Endothelial cell of umbilical vein (primary cell): Measurements from ENCODE around the gene ALDH1A3. TPM values are rescaled to one million over a fixed set of nuclear protein-coding genes. Genes with fewer than 3 reads are reported as not detected.

Source experiments
- BruUV-seq: library from RNA; stranded (reverse); fragments of 400-500 nt; replicated peaks from 2 replicates; lab custom pipeline; 2021; lab: Mats Ljungman, UMichigan
- CTCF ChIA-PET: fragments of 300-600, 350-600 bp; sonication (Branson Sonifier 250); formaldehyde crosslinking; loops from one replicate; lab custom pipeline; 2021; ENCODE audit warnings: antibody characterized with exemption, inconsistent platforms; lab: Charles Lee
- POLR2A ChIA-PET: fragments of 300-600, 350-600 bp; sonication (Branson Sonifier 250); formaldehyde crosslinking; loops from one replicate; lab custom pipeline; 2021; ENCODE audit warnings: antibody characterized with exemption, inconsistent platforms; lab: Charles Lee
- DNase-seq: peaks from one replicate; pipeline ENCODE4 v3.0.0-alpha.2; 2011; ENCODE audit warnings: low read depth, low spot score
- FAIRE-seq: peaks from 2 replicates; lab custom pipeline; 2011; peaks lifted over from hg19 to GRCh38; lab: Jason Lieb, UNC
- H2AFZ ChIP-seq: 2 replicates; pipeline ENCODE4 v1.6.0; 2012; ENCODE audit warnings: low read depth, low read length, control low read depth, inconsistent platforms
- H3K27ac ChIP-seq: 2 replicates; pipeline ENCODE4 v1.5.1; 2011; ENCODE audit warnings: low read depth, mild to moderate bottlenecking, control low read depth, low read length, moderate library complexity; ENCODE audit not compliant: insufficient read depth
- H3K27me3 ChIP-seq, 2 experiments: 2 replicates each; pipeline versions ENCODE4 v1.6.0 to v1.6.1; 2011; ENCODE audit warnings: low read length in 2 of 2, mixed read lengths in 1 of 2; ENCODE audit not compliant: control insufficient read depth in 2 of 2, insufficient read depth in 2 of 2
- H3K36me3 ChIP-seq, 2 experiments: 2 replicates in 1 of 2; 3 replicates in 1 of 2; pipeline ENCODE4 v1.5.1; 2011; ENCODE audit warnings: low read length in 2 of 2, mild to moderate bottlenecking in 1 of 2, moderate library complexity in 1 of 2; ENCODE audit not compliant: control insufficient read depth in 2 of 2, insufficient read depth in 2 of 2; ENCODE audit errors: extremely low read depth in 1 of 2
- H3K4me1 ChIP-seq: 3 replicates; pipeline ENCODE4 v1.5.1; 2011; ENCODE audit warnings: mild to moderate bottlenecking, low read length; ENCODE audit not compliant: control insufficient read depth, insufficient read depth; ENCODE audit errors: extremely low read depth
- H3K4me2 ChIP-seq: 2 replicates; pipeline ENCODE4 v1.6.1; 2011; ENCODE audit warnings: low read length, control low read depth, mixed read lengths; ENCODE audit not compliant: insufficient read depth
- H3K4me3 ChIP-seq, 3 experiments: fragments of 200-600 bp in 1 of 3; sonication (generic), shearing (Covaris generic) in 1 of 3; replicated peaks in 1 of 3; 2 replicates each; pipeline ENCODE4 v1.5.1; 2011 to 2016; ENCODE audit warnings: control low read depth in 3 of 3, low read length in 3 of 3, mild to moderate bottlenecking in 2 of 3, inconsistent platforms in 1 of 3, low read depth in 1 of 3, moderate library complexity in 1 of 3; ENCODE audit not compliant: insufficient read depth in 1 of 3
- H3K79me2 ChIP-seq: 2 replicates; pipeline ENCODE4 v1.6.0; 2012; ENCODE audit warnings: low read length, inconsistent platforms; ENCODE audit not compliant: control insufficient read depth, insufficient read depth
- H3K9ac ChIP-seq: replicated peaks from 2 replicates; pipeline ENCODE3; 2011; ENCODE audit warnings: low read length, control low read depth; ENCODE audit not compliant: insufficient read depth; ENCODE audit errors: extremely low read depth
- H3K9me1 ChIP-seq: replicated peaks from 3 replicates; pipeline ENCODE4 v1.6.0; 2011; ENCODE audit warnings: mild to moderate bottlenecking, low read length; ENCODE audit not compliant: control insufficient read depth, insufficient read depth; ENCODE audit errors: extremely low read depth
- H3K9me3 ChIP-seq: replicated peaks from 2 replicates; pipeline ENCODE4 v1.5.1; 2012; ENCODE audit warnings: low read length, inconsistent platforms; ENCODE audit not compliant: control insufficient read depth, insufficient read depth
- H4K20me1 ChIP-seq: replicated peaks from 2 replicates; pipeline ENCODE3; 2011; ENCODE audit warnings: mild to moderate bottlenecking, low read length; ENCODE audit not compliant: control insufficient read depth, insufficient read depth; ENCODE audit errors: extremely low read depth
- EZH2 ChIP-seq: IDR thresholded peaks from 2 replicates; pipeline ENCODE4 v1.6.1; 2012; ENCODE audit warnings: borderline replicate concordance, low read depth, mild to moderate bottlenecking, moderate library complexity, low read length, inconsistent platforms; ENCODE audit not compliant: severe bottlenecking
- FOS ChIP-seq: IDR thresholded peaks from 2 replicates; pipeline ENCODE4 v1.6.1; 2011; ENCODE audit warnings: mild to moderate bottlenecking, low read length, moderate library complexity, borderline replicate concordance; ENCODE audit not compliant: insufficient read depth
- GATA2 ChIP-seq: IDR thresholded peaks from 2 replicates; pipeline ENCODE4 v1.7.0; 2011; ENCODE audit warnings: low read depth, mild to moderate bottlenecking, moderate library complexity, mixed read lengths, low read length; ENCODE audit not compliant: insufficient read length, insufficient read depth
- JUN ChIP-seq: IDR thresholded peaks from 2 replicates; pipeline ENCODE4 v1.6.1; 2011; ENCODE audit warnings: borderline replicate concordance, low read depth; ENCODE audit not compliant: insufficient read length, insufficient read depth
- MYC ChIP-seq: IDR thresholded peaks from one replicate; pipeline ENCODE4 v1.6.1; 2011; ENCODE audit warnings: mild to moderate bottlenecking, low read depth, low read length
- POLR2A ChIP-seq: IDR thresholded peaks from 2 replicates; pipeline ENCODE4 v1.6.1; 2012; ENCODE audit warnings: low read depth, mild to moderate bottlenecking, control low read depth, low read length
- POLR2AphosphoS5 ChIP-seq: IDR thresholded peaks from 2 replicates; pipeline ENCODE4 v1.6.1; 2012; ENCODE audit warnings: low read depth, mild to moderate bottlenecking, control low read depth, low read length, moderate library complexity; ENCODE audit not compliant: insufficient read depth
- dilution Hi-C: fragments of 300-500 bp; cut with MboI; formaldehyde crosslinking; loops from one replicate; pipeline ENCODE4 v1.15.0; 2019; ENCODE audit warnings: low sequenced_read_pairs; ENCODE audit not compliant: extremely low pct_ligation_motif_present
- intact Hi-C: fragments of 100-400 bp; cut with micrococcal nuclease; formaldehyde crosslinking; loops from one replicate; pipeline ENCODE4 v1.10.0; 2022
- polyA plus RNA-seq, 4 experiments: library from polyadenylated mRNA; depleted of rRNA in 3 of 4; stranded (reverse) in 3 of 4; unstranded in 1 of 4; fragments of >200 nt; gene quantifications; 2 replicates each; pipeline versions ENCODE4 v1.2.1 to v1.2.3, GENCODE V29; 2011 to 2012; ENCODE audit warnings: missing spikeins in 1 of 4
- total RNA-seq: library from RNA; stranded (reverse); gene quantifications from 2 replicates; pipeline ENCODE4 v1.2.3, GENCODE V29; 2021
- TF ChIP-seq, protein P1 (sequence below): IDR thresholded peaks from 2 replicates; pipeline ENCODE4 v1.6.1; 2011; ENCODE audit not compliant: insufficient read depth, insufficient read length
- TF ChIP-seq, protein P2 (sequence below), 2 donors: IDR thresholded peaks; 1 replicate in 1 of 2; 2 replicates in 1 of 2; pipeline ENCODE4 v1.5.1; 2011; ENCODE audit warnings: low read length in 2 of 2, mild to moderate bottlenecking in 2 of 2, moderate library complexity in 2 of 2, control low read depth in 1 of 2, inconsistent platforms in 1 of 2, low read depth in 1 of 2; ENCODE audit not compliant: insufficient read depth in 1 of 2; ENCODE audit errors: extremely low read depth in 1 of 2

ALDH1A3 gene
- total and polyA plus RNA-seq, 2 donors (not counting 3 experiments of a cell fraction or from before 2014, with no cell fraction given), result 2.8 to 5.8 TPM

DNA sequence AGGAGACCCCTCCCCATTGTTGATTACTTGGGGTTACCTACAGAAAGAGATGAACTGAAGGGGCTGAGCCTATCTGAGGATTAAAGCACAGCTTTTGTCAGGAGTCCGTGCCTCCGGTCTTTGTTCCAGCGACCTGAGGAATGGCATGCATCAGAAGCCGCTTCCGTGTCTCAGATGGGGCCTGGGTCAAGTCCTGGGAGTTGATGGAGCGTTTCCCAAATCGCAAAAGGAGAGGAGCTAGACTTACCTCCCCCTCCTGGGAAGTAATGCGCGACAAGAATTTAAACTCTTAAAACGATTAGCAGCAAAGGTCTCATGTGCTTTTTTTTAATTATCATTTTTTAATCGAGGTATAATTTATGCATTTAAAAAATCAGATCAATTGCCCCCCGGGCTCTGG, 983 bp upstream of the ALDH1A3 start:
- dilution Hi-C loops (no loop called here), intact Hi-C loops (loop anchor here (10.0 kb wide), 1 partner anchor 524 kb away; no protein-coding TSS in a partner anchor)
- H3K27ac ChIP-seq, result no peak overlapping the region
- FAIRE-seq, result no peak
- TF ChIP-seq EZH2, result no peak
- TF ChIP-seq, protein P1, sequence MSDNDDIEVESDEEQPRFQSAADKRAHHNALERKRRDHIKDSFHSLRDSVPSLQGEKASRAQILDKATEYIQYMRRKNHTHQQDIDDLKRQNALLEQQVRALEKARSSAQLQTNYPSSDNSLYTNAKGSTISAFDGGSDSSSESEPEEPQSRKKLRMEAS, result no peak
- no peak for TF ChIP-seq MYC
- no peak for TF ChIP-seq POLR2AphosphoS5
- no peak for TF ChIP-seq GATA2
- TF ChIP-seq FOS, result no peak
- TF ChIP-seq, protein P2, sequence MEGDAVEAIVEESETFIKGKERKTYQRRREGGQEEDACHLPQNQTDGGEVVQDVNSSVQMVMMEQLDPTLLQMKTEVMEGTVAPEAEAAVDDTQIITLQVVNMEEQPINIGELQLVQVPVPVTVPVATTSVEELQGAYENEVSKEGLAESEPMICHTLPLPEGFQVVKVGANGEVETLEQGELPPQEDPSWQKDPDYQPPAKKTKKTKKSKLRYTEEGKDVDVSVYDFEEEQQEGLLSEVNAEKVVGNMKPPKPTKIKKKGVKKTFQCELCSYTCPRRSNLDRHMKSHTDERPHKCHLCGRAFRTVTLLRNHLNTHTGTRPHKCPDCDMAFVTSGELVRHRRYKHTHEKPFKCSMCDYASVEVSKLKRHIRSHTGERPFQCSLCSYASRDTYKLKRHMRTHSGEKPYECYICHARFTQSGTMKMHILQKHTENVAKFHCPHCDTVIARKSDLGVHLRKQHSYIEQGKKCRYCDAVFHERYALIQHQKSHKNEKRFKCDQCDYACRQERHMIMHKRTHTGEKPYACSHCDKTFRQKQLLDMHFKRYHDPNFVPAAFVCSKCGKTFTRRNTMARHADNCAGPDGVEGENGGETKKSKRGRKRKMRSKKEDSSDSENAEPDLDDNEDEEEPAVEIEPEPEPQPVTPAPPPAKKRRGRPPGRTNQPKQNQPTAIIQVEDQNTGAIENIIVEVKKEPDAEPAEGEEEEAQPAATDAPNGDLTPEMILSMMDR (IDR thresholded peaks at IDR 0.05; ENCODE audit: extremely low read depth in 1 of 2, insufficient read depth in 1 of 2, low read depth in 1 of 2, low read length in 2 of 2), result no peak
- TF ChIP-seq JUN, result no peak
- TF ChIP-seq POLR2A, result no peak
- no peaks in the 10 kb centered on the region for H3K9me1 ChIP-seq
- H3K79me2 ChIP-seq, result no peaks in the 10 kb centered on the region
- no peak for DNase-seq
- no peaks in the 10 kb centered on the region for H3K36me3 ChIP-seq
- no peak overlapping the region for H3K4me2 ChIP-seq
- H3K9me3 ChIP-seq, result no peaks in the 10 kb centered on the region
- ChIA-PET CTCF (interaction anchor here (1.2 to 7.4 kb wide), 4 partner anchors 10 to 207 kb away, joined by 5 to 34 read pairs (median 11); partner anchors contain the start of gene LRRK1), POLR2A (no interaction called here)
- no TSS peak for BruUV-seq
- peak overlapping the region in 1 of 3 experiments; percentile 45 for H3K4me3 ChIP-seq
- peaks cover 3% of the 10 kb centered on the region for H3K4me1 ChIP-seq
- H3K9ac ChIP-seq, result no peak overlapping the region
- H2AFZ ChIP-seq, result no peak overlapping the region
- H4K20me1 ChIP-seq, result no peaks in the 10 kb centered on the region
- H3K27me3 ChIP-seq, result peaks cover 17% of the 10 kb centered on the region in 2 experiments
